Mucosa of descending colon (tissue), 3 donors: ENCODE data around the gene KCND3. TPM values are rescaled to one million over a fixed set of nuclear protein-coding genes. Genes with fewer than 3 reads are reported as not detected.

ENCODE experiments used
- ATAC-seq: fragments of 200-7000 bp; cut with Tn5 transposase; one replicate; pipeline ENCODE4 v1.9.1; 2020; ENCODE audit warnings: mild to moderate bottlenecking, moderate library complexity
- DNase-seq, 3 donors: peaks; one replicate each; pipeline ENCODE4 v3.0.0-alpha.2; 2020
- H3K36me3 ChIP-seq: fragments of 200-600 bp; one replicate; pipeline ENCODE4 v1.8.0; 2021; ENCODE audit warnings: low read depth, mild to moderate bottlenecking
- H3K4me1 ChIP-seq: fragments of 200-600 bp; one replicate; pipeline ENCODE4 v1.8.0; 2021; ENCODE audit warnings: low read depth, mild to moderate bottlenecking
- H3K4me3 ChIP-seq: fragments of 200-600 bp; one replicate; pipeline ENCODE4 v1.8.0; 2021; ENCODE audit warnings: mild to moderate bottlenecking
- H3K9me3 ChIP-seq: fragments of 200-600 bp; one replicate; pipeline ENCODE4 v1.8.0; 2021; ENCODE audit warnings: mild to moderate bottlenecking
- intact Hi-C, 2 donors: fragments of 100-400 bp; cut with DNase I in 1 of 2; cut with micrococcal nuclease in 1 of 2; formaldehyde crosslinking; loops; one replicate each; pipeline versions ENCODE4 v1.11.0 to v1.11.1; 2022; cut with DNase I, micrococcal nuclease
- total RNA-seq, 3 donors: library from RNA; stranded (reverse); fragmentation: NEBNext Ultra II Directional in 2 of 3; extraction: Animal tissue kit (Norgen Biotek cat#: 25700) in 2 of 3; gene quantifications; one replicate each; pipeline versions ENCODE4 v1.2.1 to v1.2.4, GENCODE V29; 2021 to 2023
- TF ChIP-seq, protein P1 (sequence below): fragments of 200-600 bp; IDR thresholded peaks from one replicate; pipeline ENCODE4 v1.8.0; 2022; ENCODE audit warnings: antibody characterized with exemption, mild to moderate bottlenecking
- donor health status: DM: no; HTN: no; CAD: no; lungs with moderate emphysema.
- donor health status: DM: no; HTN: no; CAD: no.
- donor health status: DM: no; HTN: yes; CAD: no.

KCND3 gene
- total RNA-seq, 3 donors from 2014 or later = 1.2 to 10.3 (median 5.5) TPM

DNA sequence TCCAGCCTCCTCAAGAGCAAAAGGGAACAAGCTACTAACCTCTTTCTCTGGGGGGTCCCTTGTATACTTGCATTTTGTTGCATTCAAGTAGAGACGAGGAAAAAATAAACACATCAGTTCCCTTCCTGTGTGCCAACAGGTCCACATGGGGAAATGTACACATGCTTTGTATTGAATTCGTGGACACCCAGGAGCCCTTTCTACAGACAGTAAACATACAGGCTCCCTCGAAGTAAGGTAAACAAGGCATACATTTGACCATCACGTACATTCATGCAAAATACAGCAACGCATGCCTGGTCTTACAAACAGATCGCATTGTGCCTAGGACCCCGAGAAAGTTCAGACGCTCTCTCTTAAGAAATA is 1.1 kb downstream of the KCND3 start:
- ATAC-seq (no peak), DNase-seq (no peak)
- intact Hi-C loops = no loop called here
- TF ChIP-seq, protein P1, sequence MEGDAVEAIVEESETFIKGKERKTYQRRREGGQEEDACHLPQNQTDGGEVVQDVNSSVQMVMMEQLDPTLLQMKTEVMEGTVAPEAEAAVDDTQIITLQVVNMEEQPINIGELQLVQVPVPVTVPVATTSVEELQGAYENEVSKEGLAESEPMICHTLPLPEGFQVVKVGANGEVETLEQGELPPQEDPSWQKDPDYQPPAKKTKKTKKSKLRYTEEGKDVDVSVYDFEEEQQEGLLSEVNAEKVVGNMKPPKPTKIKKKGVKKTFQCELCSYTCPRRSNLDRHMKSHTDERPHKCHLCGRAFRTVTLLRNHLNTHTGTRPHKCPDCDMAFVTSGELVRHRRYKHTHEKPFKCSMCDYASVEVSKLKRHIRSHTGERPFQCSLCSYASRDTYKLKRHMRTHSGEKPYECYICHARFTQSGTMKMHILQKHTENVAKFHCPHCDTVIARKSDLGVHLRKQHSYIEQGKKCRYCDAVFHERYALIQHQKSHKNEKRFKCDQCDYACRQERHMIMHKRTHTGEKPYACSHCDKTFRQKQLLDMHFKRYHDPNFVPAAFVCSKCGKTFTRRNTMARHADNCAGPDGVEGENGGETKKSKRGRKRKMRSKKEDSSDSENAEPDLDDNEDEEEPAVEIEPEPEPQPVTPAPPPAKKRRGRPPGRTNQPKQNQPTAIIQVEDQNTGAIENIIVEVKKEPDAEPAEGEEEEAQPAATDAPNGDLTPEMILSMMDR = no peak
- Histone ChIP-seq H3K4me3 (no peak overlapping the region), H3K4me1 (peaks cover 5% of the 10 kb centered on the region), H3K36me3 (no peaks in the 10 kb centered on the region), H3K9me3 (no peaks in the 10 kb centered on the region)

DNA sequence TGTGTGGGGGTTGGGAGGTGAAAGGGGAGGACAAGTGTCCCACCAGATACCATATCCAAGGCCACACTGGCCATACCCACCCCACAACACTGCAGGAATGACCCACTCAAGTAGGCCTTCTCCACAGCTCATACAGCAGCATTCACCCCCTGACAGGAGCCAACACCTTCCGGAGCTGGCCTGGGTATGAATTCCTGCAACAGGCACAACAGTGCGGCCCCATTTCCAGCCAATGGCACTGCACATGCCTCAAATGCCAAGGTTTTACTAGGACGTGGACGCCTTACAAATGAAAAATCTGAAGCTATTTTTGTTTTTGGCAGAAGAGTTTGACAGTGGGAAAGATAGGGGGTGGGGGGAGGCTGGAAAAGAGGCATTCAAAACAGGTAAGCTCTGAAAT is 2.0 kb downstream of the KCND3 start:
- Histone ChIP-seq H3K4me3 (no peak overlapping the region), H3K9me3 (no peaks in the 10 kb centered on the region), H3K4me1 (peaks cover 5% of the 10 kb centered on the region), H3K36me3 (no peaks in the 10 kb centered on the region)
- TF ChIP-seq, protein P1 = no peak
- intact Hi-C loops = no loop called here
- DNase-seq = no peak
- no peak for ATAC-seq

DNA sequence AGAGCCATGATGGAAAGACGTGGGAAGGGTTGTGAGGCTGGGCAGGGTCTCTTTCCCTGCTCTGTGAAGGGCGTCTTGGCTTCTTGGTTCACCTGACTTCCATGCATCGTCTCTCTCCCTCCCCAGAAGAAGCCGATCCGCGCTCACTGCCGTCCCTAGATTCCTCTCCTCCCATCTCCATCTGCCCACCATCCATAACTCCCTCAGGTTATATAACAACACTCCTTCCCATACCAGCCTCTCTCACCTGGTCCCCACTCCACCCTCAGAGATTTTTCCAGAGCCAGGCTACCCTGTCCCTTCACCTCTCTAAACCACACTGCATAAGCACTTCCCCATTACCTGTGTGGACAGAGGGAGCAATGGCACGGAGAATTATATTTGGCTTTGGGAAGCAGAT is 6.0 kb downstream of the KCND3 start:
- TF ChIP-seq, protein P1 = no peak
- Histone ChIP-seq H3K9me3 (no peaks in the 10 kb centered on the region), H3K4me1 (no peaks in the 10 kb centered on the region), H3K4me3 (no peak overlapping the region), H3K36me3 (no peaks in the 10 kb centered on the region)
- DNase-seq = no peak
- intact Hi-C loops = no loop called here
- no peak for ATAC-seq

DNA sequence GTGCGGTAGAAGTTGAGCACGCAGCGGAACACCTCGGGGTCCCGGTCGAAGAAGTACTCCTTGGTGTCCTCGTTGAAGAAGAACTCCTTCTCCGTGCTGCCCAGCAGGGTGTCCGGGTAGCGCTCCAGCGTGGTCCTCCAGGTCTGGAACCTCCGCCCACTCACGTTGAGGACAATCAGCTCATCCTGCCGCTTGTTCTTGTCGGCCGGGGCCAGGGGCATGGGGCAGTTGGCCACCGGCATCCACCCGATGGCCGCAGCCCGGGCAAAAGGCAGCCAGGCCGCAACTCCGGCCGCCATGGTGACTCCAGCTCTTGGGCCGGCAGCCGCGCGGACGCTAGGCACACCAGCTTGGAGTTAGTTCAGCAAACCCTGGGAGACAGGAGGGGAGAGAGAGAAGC is 7.0 kb downstream of the KCND3 start:
- Histone ChIP-seq H3K4me3 (no peak overlapping the region), H3K36me3 (no peaks in the 10 kb centered on the region), H3K4me1 (no peaks in the 10 kb centered on the region), H3K9me3 (no peaks in the 10 kb centered on the region)
- intact Hi-C loops = no loop called here
- no peak for ATAC-seq
- TF ChIP-seq, protein P1 = no peak
- no peak for DNase-seq

DNA sequence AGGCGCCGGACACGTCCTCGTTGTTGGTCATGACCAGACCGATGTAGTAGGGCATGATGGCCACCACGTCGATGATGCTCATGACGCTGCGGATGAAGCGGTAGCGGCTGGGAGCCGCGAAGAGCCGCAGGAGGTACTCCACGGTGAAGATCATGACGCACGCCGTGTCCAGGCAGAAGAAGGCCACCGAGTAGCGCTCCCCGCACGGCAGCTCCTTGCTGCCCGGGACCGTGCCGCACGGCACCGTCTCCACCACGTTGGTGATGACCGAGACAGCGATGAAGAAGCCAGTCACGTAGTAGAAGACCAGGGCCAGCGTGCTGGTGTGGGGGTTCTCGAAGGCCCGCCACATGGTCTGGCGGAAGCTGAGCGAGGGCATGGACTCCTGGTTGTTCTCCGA is 7.6 kb downstream of the KCND3 start:
- intact Hi-C loops = no loop called here
- H3K4me3 ChIP-seq = no peak overlapping the region

DNA sequence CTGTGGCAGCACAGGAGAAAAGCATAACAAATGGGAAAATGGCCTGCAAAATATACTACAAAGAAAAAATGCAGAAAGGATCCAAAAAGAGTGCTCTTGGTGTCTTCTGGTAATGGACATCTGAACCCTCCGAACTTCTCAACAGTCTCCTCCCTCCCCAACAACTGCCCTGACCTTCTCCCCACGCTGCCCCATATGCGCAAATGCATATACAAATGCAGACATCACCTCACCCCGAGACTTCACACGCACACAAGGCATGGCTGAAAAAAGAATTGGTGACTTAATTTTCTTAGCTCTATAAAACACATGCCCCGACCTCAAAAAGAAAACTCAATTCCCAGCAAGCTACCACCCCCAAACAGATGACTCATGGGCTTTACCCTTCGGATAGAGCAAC is 8.4 kb downstream of the KCND3 start:
- no peaks in the 10 kb centered on the region for H3K4me1 ChIP-seq
- DNase-seq (no peak), ATAC-seq (no peak)
- TF ChIP-seq, protein P1 = no peak
- intact Hi-C loops = no loop called here
- no peaks in the 10 kb centered on the region for H3K9me3 ChIP-seq
- H3K36me3 ChIP-seq = no peaks in the 10 kb centered on the region
- H3K4me3 ChIP-seq = no peak overlapping the region

More for the DNA sequence above, 7.6 kb downstream of the KCND3 start:
- DNase-seq (no peak), ATAC-seq (no peak)
- no peaks in the 10 kb centered on the region for H3K4me1 ChIP-seq
- no peaks in the 10 kb centered on the region for H3K36me3 ChIP-seq
- H3K9me3 ChIP-seq = no peaks in the 10 kb centered on the region
- TF ChIP-seq, protein P1 = no peak
